HK-2 (cell line): ENCODE measurements around the gene FNDC3A.
"Not testable (repeated sequence)": the region's sequence is repeated elsewhere in the genome, so short reads cannot be mapped to it uniquely, and the experiment has no call there.

Experiments used
- DNase-seq: peaks from one replicate; pipeline ENCODE4 v3.0.0-alpha.2; 2018; ENCODE audit not compliant: unreplicated experiment

FNDC3A gene

DNA sequence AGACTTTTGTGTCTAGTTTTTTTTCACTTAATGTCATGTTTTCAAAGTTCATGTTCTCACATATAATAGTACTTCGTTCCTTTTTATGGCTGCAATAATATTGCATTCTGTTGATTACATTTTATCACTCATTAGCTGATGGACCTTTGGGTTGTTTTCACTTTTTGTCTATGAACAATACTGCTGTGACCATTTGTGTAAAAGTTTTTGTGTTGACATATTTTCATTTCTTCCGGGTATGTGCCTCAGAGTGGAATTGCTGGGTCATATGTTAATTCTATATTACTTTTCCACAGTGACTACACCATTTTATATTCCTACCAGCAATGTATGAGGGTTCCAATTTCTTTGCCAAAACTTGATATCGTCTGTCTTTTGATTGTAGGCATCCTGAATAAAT lies 158.6 kb downstream of the FNDC3A start:
- DNase-seq, result no peak

- not testable (repeated sequence) for DNase-seq
Measured at GRCh38 chr13:49137138-49137643, 161.5 kb downstream of the FNDC3A start.

DNA sequence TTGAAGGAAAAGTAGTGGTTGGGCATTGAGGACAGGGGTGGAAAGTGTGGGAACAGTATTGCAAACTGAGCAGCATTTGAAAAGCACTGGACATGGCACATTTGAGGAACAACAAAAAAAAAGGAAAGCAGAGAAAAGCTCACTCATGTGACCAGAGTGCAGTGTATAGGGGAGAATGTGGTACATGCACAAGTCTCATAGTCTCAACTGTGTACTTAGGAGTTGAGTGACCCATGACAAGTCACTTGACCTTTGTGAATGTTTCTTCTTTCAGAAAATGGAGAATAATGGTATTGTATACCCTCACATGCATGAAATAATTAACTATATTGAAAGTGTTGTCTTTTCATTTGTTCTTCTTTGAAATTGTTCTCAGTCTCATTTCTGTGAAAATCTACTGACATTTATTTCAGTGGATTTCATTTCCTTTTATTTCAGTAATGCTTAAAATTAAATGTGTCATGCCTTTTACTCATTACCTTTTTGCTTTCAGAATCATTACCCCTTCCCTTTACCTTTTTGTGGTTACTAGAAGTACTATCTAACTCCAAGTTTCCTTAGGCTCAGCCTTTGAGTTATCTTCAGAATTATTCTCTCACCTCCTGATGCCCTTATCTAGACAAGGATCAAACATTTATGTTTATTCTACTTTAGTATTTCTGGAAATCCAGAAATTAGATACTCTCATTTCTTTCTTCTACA lies 165.3 kb downstream of the FNDC3A start:
- no peak for DNase-seq

GRCh38 chr13:49146950-49147355 lies 171.2 kb downstream of the FNDC3A start:
- DNase-seq, result no peak

DNA sequence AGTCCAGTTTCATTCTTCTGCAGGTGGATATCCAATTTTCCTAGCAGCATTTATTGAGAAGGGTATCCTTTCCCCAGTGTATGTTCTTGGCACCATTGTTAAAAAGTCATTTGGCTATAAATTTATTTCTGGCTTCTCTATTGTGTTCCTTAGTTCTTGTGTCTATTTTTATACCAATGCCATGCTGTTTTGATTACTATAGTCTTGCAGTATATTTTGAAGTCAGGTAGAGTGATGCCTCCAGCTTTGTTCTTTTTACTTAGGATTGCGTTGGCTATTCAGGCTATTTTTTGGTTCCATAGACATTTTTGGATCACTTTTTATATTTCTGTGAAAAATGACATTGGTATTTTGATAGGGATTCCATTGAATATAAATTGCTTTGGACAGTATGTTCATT lies 172.7 kb downstream of the FNDC3A start:
- no peak for DNase-seq

DNA sequence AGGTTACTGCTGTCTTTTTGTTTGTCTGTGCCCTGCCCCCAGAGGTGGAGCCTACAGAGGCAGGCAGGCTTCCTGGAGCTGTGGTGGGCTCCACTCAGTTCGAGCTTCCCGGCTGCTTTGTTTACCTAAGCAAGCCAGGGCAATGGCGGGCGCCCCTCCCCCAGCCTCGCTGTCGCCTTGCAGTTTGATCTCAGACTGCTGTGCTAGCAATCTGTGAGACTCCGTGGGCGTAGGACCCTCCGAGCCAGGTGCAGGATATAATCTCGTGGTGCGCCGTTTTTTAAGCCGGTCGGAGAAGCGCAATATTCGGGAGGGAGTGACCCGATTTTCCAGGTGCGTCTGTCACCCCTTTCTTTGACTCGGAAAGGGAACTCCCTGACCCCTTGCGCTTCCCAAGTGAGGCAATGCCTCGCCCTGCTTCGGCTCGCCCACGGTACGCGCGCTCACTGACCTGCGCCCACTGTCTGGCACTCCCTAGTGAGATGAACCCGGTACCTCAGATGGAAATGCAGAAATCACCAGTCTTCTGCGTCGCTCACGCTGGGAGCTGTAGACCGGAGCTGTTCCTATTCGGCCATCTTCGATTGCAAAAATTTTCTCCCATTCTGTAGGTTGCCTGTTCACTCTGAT lies 182.4 kb downstream of the FNDC3A start:
- not testable (repeated sequence) for DNase-seq

DNA sequence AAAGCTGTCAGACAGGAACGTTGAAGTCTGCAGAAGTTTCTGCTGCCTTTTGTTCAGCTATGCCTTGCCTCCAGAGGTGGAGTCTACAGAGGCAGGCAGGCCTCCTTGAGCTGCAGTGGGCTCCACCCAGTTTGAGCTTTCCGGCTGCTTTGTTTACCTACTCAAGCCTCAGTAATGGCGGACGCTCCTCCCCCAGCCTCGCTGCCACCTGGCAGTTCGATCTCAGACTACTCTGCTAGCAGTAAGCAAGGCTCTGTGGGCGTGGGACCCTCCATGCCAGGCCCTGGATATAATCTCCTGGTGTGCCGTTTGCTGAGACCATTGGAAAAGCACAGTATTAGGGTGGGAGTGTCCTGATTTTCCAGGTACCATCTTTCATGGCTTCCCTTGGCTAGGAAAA lies 187.4 kb downstream of the FNDC3A start:
- DNase-seq, result not testable (repeated sequence)

GRCh38 chr13:49164712-49165111 lies 189.0 kb downstream of the FNDC3A start:
- no peak for DNase-seq

- no peak for DNase-seq
Measured at GRCh38 chr13:49165798-49166752, 190.4 kb downstream of the FNDC3A start.

DNA sequence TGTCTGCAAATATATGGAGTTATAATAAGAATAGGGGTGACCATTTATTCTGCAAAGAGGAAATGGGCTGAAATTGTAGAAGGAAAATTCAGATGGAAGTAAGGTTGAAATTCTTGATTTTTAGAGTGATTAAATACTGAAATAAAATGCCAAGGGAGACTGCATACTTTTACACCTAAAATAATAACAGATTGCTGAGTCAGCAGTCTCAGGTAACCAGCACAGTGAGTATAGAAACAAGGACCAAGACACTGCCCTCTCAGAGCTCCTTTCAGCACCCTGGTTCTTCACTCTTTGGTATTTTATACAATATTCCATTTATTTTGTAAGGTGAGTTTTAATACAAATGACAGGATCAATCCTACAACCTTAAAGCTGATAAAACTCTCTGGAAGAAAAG lies 195.6 kb downstream of the FNDC3A start:
- DNase-seq, result no peak

DNA sequence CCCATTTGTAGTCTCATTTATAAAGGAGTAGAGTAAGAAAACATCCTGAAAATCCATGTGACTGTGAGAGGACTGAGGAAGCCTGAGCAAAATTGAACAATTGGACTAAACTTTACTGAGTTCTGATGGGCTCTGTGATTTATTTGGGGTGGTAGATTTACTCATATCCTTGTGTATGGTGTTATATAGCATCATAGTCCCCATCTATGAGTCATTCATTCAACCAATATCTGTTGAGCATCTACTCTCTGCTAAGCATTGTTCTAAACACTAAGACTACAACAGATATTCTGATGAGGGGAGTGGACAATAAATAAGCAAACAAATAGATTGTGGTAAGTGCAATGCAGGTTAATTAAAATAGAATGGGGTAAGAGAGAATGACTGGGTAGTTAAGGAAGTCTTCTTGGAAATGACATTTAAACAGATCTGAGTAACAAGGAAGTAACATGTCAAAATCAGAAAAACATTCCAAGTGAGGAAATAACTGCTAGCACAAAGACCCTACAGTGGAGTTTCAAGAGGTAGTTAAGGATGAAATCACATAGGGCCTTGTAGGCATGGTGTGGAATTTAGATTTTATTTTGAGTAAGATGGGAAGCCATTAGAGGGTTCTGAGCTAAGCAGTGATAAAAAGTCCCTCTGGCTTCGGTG lies 208.1 kb downstream of the FNDC3A start:
- DNase-seq, result no peak

DNA sequence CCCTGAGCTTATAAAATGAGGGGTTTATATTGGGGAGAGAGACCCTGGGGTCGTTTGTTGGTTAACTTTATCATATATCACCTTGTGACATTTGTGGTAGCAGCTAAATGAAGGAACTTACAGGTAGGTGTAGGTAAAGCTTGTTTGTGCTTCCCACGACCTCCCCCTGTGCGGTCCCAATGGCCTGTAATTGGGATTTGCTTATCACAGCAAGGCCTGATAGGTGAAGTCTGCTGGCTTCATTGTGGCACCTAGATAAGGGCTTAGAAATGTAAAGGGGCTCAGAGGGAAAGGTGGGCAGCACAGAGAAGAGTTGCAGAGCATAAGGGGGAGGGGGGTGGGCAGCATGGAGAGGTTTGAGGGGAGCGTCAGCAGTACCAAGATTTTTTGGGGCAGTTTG lies 208.9 kb downstream of the FNDC3A start:
- no peak for DNase-seq

DNA sequence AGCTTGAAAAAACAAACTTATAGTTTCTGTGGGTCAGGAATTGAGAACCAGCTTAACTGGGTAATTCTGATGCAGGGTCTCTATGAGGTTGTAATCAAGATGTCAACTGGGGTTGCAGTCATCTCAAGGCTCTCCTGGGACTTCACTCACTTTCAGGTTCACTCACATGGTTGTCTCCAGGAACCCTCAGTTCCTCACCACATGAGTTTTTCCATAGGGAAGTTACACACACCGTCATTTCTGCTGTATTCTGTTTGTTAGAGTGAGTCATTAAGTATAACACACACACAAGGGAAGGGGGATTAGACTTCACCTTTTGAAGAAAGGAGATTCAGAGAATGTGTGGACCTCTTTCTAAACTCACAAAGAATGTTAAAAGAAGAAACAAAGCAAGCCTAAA lies 209.6 kb downstream of the FNDC3A start:
- no peak for DNase-seq

DNA sequence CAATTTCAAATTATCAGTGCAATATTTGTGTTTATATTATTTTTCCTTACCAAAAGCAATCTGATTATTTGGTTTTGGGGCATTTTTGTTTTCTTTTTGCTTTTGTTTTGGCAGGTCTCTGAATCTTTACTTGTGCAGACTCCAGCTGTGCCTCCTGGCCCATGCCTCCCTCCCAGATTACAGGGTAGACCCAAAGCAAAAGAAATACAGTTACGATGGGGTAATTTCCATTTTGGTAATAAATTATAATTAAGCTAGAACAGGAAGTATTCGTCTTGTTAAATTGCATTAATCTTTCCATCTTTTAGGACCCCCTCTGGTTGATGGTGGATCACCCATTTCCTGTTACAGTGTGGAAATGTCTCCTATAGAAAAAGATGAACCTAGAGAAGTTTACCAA lies 215.2 kb downstream of the FNDC3A start:
- no peak for DNase-seq

- DNase-seq, result no peak
Measured at GRCh38 chr13:49206641-49207040, 230.9 kb downstream of the FNDC3A start.

DNA sequence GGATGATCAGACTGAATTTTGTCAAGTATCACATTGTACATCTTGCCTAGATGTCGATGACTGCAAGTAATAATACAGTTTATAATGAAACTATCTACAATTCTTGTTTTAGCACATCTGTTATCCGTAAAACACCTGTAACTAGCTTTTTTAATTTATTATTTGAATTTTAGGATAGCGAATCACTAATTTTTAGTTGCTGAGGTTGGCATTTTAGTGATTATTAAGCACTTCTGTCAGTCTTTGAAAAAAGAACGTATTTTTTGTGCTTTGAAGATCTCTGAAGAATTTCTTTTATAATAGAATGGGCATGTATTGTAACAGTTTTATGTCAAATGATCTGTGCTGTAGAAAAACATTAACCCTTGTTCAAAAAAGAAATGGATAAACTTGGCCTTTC lies 232.9 kb downstream of the FNDC3A start:
- DNase-seq, result no peak

- no peak for DNase-seq
Measured at GRCh38 chr13:49210114-49210513, 234.4 kb downstream of the FNDC3A start.

- DNase-seq, result no peak
Measured at GRCh38 chr13:49210669-49211068, 235.0 kb downstream of the FNDC3A start.

DNA sequence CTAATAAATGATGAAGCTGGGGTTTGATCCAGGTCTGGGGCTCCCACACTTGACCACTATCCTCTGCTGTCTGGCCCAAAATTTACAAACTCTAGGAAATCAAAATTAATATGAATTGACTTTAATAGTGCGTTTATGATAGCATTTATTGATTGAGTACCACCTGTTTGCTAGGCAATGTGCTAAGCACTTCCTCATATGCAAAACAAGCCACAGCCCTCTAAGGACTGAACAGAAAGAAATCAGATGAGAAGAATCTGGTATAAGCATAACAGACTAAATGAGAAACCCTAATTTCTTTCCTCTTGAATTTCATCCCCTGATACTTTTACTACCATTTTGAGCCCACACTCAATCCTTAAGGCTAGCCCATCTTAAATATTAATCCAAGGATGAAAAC lies 237.8 kb downstream of the FNDC3A start:
- no peak for DNase-seq

DNA sequence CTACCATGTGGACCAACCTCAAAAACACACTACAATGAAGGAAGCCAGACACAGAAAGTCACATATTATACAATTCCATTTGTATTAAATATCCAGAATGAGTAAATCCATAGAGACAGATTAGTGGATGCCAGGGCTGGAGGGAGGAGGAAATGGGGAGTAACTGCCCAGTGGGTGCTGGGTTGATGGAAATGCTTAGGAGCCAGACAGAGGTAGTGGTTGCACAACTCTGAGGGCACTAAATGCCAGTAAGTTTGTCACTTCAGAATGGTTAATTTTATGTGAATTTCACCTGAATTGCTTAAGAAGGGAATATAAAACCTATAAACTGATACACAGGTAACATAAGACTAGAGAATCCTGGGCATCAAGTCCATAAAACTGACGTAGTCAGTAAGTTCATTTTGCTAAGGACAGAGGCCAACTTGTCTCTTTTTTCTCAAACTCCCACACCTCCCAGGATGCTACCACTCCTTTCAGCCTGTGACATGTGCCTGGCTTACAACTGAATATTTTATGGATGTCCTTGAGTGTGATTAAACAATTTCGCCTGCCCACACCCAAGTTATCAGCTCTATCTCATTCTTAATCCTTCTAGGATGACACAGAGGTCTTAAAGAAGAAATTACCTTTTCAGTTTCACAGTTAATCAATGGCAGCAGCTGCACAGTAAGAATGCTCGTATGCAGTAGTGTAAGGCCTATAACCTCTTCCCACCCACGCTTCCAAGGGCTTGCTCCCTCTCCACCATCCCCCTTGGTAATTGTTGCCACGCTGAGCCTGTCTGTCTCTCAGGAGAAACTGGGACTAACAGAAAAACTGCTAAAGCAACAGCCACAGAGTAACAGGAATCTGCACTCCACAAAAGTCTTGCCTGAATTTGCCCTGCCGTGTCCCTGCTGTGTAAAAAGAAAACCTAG lies 238.5 kb downstream of the FNDC3A start:
- no peak for DNase-seq

- no peak for DNase-seq
Measured at GRCh38 chr13:49214917-49215376, 239.2 kb downstream of the FNDC3A start.
